HG02610 (cell line): Measurements from ENCODE around the gene CEP170.
A peak's percentile ranks its signal among the peaks of the same experiment; 100 is the strongest.

Source experiments
- ATAC-seq: cut with Tn5 transposase; IDR thresholded peaks from one replicate; pipeline ENCODE4 v1.9.1; 2021; ENCODE audit warnings: mild to moderate bottlenecking, moderate library complexity; ENCODE audit not compliant: unreplicated experiment

The CEP170 gene

DNA sequence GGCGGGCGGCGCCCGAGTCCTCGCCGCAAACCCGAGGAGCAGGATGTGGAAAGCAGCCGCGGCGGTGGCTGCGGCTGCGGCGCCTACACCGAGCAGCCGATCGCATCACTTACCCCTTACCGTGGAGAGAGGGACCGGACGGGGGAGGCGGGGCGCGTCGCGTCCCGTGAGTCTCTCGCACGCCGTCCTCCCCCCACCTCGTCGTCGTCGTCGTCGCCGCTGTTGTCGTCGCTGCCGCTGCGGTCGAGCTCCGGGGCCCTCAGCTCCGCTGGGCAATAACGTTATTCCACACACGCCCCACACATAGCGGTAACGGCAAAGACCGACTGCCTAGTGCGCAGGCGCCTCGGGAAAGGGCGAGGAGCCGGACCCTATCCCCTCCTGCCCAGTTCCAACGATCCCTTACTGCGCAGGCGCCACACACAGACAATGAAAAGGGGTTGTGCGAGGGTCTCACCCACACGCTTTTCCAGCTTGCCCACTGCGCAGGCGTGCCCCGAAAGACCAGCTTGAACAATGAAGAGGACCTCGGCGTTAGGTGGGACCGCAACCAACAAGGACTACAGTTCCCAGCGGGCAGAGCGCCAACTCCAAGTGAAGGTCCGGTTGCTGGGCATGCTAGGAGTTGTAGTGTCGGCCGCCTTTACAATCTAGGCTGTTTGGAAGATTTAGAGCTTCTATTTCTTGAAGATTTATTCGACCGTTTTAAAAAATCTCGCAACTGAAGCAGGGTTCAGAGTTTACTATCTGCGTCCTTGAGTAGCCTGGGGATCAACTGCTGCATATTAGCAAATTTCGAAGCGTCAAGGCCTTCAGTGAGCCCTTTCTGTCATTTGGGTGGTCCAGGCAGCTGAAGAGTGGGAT lies at the start of gene CEP170:
Gene CEP170 (minus strand): TSS at position 355 of the 864 bp plus-strand sequence. CDS start 30,001 bp downstream, outside the sequence.
- peak; percentile 51 for ATAC-seq

DNA sequence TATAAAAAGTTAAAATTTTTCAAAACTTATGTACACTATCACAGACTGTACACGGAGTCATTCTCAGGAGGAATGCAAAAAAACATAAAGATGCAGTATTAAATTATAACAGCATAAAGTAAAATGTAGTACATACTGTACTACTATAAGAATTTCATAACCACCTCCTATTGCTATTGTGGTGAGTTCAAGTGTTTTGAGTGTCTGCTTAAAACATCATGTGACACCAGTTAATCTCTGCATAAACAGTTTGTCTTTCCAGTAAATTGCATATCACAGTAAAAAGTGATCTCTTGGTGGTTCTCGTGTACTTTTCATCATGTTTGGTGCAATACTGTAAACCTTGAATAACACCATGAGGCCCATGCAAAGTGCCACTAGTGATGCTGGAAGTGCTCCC lies 46.0 kb upstream of the CEP170 start:
- ATAC-seq = no peak

DNA sequence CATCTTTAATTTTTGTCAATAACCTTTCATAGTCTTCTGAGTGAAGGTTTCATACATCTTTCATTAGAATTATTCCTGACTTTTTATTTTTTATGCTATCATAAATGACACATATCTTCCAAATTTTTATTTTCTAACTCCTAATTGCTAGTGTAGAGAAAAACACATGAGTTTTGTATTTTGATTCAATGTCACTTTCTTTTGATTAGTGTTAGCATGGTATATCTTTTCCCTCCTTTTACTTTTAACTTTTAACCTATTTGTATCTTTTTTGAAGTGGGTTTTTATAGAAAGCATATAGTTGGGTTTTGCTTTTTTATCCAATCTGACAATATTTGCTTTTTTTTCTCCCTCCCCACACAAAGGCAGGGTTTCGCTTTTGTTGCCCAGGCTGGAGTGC lies 44.0 kb upstream of the CEP170 start:
- ATAC-seq = no peak

DNA sequence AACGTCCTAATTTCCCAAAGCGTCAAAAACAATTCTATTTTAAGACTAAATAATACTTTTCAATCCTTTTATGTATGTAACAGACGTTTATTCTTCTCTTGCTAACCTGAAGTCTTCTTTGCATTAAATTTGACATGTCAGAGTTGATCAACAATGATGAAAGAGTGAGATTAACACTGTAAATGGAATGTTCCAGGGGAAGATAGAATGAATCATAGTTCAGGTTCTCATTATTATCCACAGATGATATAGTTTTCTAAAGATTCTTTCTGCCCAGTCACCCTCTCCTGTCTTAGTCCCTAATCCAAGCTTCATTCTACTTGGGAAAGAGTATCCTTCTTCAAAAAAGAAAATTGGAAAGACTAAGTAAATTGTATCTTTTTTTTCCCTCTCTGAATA lies 39.6 kb upstream of the CEP170 start:
- no peak for ATAC-seq

DNA sequence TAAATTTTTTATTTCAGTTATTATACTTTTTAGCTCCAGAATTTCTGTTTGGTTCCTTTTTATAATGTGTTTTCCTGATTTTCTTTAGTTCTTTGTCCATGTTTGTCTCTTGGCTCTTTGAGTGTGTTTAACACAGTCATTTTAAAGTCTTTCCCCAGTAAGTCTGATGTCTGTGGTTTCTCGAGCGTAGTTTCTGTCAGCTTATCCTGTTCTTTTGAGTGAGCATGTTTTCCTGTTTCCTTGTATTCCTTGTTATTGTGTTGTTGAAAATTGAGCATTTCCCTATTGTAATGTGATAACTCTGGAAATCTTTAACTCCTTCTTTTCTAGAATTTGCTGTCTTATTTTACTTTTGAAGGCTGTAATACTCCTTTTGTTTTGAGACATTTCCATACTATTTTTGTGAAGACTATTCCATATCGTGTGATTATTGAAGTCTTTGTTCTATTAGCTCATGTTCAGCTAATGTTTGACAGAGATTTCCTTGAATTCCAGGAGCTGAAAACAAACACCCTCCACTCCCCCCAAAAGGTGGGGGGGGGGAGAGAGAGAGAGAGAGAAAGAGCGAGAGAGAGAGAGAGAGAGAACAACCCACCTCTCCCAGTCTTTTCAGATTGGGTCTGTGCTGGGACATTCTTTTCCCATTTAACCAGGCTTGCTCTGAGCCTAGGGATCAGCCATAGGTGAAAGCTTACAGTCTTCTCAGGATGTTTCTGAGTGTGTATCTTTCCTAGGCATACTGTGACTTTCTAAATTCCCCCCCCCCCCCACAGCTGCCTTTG lies 39.1 kb upstream of the CEP170 start:
- ATAC-seq = no peak

DNA sequence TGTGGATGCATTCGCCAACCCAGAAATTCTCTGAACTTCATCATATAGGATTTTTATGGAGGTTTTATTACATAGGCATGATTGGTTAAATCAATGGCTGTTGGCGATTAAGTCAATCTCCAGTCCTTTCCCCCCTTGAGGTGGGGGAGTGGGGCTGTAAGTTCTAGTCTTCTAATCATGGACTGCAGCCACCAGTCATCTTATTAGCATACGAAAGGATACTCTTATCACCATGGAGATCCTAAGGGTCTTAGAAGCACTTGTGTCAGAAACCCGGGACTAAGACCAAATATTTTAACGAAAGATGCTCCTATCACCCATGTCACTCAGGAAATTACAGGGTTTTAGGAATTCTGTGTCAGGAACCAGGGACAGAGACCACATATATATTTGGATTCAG lies 37.0 kb upstream of the CEP170 start:
- ATAC-seq = no peak

DNA sequence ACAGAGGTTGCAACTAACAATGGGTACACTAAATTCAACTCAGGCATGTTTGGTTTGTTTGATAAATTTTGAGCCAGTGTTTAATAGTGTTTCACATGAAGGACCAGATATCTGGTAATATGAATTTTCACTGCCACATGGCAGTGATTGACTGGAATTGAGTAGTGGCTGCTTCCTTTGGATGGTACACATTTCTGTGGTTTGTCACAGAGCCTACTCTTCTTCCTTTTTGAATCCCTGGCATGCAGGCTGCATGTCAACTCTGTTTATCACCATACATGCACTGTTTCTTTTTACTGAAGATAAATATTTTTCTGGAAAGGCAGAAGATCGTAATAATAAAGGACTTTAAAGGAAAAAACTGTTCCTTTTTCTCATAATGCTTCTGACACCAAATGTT lies 36.2 kb upstream of the CEP170 start:
- no peak for ATAC-seq

DNA sequence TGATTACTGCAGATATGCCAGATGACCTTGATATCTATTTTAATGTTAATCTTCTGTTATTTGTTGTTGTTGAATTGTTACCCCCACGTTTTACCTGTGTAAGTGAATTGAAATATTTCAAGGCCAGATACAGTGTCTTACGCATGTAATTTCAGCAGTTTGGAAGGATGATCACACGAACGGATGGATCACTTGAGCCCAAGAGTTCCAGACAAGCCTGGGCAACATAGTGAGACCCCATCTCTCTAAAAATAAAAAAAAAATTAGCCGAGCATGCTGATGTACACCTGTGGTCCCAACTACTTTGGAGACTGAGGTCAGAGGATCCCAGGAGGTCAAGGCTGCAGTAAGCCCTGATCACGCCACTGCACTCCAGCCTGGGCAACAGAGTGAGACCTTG lies 33.0 kb upstream of the CEP170 start:
- no peak for ATAC-seq

DNA sequence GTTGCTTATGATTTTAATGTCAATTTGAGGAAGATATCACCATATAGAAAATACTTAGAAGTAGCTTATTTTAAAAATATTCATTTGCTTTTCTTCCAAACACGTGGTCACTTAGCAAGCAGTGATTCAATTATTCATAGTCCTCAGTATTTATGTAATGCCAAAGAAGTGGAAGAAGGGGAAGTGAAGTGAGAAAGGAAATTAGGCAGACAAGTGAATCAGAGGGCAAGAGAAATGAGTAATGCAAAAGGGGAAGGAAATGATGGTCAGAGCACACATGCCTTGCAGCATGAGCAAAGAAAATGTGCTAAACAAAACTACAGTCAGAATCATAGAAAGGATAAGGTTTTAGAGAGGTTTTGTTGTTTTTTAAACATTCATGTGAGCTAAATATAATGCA lies 32.6 kb upstream of the CEP170 start:
- peak; percentile 94 for ATAC-seq

DNA sequence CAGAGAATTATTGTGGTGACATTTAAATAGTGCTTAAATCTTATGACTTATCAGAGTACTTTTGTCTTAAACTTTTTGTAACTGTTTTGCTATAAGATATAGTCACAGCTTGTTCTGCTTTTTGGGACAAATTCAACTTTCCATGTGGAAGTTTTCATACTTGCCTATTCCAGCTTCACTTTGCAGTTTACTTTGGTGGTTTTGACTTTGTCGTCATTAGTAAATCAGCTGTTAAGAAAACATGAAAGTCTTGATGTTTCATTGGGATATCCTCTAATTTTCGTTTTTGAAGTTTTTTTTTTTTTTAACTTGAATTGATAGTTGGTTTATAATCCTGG lies 32.0 kb upstream of the CEP170 start:
- ATAC-seq = no peak

DNA sequence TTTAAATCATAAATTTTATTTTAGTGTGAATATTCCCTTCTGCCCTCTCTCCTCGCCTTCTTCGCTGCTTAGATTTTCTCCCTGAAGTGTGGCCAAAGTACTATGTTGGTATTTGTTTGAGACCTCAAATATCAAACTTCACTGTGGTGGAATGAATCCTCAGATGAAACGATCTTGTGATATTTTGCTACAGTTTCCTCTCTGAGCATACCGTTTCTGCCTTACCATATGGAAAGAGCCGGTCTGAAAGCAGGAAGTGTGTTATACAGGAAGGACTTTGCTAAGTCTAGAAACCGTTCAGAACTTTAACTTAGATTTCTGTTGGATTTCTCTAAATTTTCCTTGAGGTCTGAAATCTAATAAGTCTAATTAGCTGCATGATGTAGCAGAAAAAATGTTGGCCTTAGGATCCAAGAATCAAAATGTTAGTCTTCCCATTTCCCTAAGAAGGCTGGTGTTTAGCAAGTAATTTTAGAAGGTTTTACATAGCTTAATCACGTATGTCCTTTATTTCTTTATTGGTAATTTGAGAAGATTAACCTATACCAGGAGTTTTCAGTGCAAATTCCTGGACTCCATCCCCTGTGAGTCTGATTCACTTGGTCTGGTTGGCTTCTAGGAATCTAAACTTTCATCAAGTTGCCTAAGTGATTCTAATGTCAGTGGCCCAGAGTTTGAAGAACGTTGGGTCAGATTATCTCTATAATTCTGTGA lies 31.5 kb upstream of the CEP170 start:
- no peak for ATAC-seq

DNA sequence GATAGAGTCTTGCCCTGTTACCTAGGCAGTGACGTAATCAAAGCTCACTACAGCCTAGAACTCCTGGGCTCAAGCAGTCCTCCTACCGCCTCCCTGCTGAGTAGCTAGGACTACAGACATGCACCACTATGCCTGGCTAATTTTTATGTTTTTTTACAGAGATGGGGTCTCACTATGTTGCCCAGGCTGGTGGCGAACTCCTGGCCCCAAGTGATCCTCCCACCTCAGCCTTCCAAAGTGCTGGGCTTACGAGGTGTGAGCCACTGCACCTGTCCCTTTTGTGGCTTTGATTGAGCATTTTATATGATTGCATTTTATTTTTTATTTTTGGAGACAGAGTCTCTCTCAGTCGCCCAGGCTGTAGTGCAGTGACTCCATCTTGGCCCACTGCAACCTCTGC lies 26.6 kb upstream of the CEP170 start:
- no peak for ATAC-seq

DNA sequence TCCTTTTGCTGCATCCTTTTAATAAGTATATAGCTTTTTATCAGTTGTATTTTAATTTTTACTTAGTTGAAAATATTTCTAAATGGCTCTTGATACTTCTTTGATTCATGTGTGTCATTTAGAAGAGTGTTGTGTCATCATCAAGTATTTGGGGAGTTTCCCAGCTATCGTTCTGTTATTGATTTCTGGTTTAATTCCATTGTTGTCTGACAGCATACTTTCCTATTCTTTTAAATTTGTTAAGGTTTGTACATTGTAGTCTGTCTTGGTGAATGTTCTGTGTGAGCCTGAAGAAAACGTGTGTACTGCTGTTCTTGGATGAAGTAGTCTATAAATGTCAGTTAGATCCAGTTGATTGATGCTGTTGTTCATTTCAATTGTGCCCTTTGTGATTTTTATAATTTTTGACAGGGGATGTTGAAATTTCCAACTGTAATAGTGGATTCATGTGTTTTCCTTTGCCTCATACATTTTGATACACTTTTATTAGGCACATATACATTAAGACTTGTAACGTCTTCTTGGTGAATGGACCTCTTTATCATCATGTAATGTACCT lies 25.6 kb upstream of the CEP170 start:
- no peak for ATAC-seq

DNA sequence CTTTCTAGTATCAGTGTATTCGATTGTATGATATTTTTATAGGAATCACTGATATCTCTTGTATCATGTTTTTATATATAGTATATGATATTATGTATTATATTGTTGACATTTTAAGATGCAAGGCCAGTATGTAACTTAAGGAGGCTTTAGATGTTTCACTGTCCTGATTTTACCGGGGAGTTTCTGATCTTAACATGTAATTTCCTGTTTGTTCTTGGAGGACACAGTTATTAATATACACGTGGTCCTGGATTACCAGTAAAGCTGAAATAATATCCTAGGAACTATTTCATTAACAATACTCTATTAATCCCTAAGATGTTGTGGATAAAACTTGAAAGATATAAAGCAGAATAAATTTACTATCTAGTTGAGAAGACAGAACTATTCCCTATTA lies 20.2 kb upstream of the CEP170 start:
- ATAC-seq = no peak

DNA sequence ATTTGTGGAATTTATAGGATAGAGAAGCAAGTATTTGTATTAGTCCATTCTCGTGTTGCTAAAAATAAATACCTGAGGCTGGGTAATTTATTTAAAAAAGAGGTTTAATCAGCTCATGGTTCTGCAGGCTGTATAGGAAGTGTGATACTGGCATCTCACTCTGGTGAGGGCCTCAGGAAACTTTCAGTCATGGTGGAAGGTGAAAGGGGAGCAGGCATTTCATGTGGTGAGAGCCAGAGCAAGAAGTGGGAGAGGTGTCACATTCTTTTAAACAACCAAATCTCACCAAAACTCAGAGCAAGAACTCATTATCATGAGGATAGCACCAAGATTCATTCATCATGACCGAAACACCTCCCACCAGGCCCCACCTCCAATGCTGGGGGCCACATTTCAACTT lies 18.9 kb upstream of the CEP170 start:
- no peak for ATAC-seq

DNA sequence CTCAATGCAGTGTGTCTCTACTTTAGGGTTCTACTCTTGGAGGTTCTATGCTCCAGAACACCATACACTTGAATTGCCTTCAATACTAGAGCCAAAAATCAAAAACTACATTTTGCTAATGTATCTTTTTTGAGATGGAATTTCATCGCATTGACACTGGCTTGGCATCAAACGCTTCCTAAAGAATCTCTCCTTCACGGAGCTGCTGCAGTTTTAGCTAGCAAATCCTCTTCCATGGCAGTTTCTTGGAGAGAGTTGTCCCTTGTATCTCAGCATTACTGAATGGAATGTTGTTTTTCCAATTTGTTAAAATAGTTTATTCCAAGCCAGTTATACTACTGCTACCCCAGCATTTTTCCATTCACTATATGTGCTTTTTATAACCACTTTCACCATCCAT lies 18.4 kb upstream of the CEP170 start:
- no peak for ATAC-seq

DNA sequence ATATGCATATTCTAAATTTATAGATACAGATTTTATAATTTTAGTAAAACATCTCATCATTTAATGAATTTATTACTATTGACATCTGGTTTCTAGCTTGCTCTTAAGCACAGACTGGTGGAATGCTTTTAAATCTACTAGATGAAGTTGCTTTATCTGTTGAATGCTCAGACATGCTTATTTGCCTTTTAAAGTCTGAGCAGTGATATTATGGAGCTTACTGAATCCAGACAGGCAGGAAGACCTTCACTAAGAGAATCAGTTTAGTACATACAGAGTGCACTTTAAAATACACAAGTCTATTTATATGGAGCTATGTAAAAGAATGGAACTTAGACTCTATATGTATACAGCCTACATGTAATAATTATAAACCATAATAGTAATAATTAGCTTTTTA lies 17.3 kb upstream of the CEP170 start:
- ATAC-seq = no peak

DNA sequence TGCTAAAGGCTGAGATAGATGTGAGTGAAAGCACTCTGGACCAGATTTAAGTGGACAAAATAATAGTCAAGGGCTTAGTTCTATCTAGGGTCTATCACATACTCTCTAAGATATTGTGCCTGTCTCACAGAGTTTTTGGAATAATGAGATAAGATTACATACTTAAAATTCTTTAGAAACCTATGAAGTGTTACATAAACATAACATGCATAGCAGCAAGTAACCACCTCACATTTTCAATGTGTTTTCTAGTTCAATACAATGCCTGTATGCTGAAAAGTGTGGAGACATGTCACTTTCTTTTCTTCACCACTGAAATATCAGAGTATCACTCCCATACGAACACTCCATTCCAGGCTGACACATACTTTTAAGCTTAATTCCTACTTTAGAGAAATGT lies 16.9 kb upstream of the CEP170 start:
- no peak for ATAC-seq

DNA sequence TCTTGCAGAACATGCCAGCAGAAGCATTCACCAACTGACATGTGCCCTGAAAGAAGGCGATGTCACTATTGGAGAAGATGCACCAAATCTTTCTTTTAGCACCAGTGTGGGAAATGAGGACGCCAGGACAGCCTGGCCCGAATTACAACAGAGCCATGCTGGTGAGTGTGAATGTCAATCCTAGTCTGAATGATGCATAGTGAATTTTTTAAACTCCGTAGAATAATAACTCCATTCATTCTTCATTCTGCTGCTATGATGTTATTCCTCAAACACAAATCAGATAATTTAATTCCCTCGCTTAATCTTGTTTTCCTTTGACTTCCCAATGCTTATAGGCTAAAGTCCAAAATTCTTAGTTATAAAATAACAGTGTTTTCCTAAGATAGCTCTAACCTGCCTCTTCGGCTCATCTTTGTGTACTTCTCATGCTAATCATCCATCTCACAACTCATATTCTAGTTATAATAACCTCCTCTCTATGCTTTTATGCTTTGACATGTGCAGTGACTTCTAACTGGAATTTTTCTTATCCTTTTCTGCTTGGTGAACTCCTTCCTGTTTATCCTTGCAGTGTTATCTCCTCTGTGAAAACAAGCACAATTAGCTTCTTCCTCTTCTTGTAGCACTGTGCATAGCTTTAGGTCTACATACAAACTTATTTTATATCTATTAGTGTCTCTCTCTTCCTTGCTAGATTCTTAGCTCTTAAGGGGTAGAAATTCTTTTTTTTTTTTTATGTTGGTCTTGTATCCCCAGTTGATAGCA lies 15.2 kb upstream of the CEP170 start:
- no peak for ATAC-seq

DNA sequence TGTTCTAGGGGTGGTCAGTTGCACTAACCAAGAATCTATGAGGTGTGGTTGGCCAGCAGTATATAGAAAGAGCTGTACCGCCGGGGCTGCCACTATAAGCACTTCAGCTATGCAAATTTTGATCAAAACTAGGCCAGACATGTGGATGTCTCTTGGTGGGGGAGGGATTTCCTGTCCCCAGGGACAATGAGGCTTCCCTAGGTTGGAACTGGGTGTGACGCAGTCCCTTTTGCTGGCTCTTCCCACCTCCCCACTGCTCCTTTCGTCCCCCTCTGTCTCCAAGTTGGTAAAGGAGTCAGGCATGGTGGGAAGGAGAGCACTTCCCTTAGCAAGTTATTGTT lies 14.3 kb upstream of the CEP170 start:
- ATAC-seq = no peak
